Activated CD4-positive, alpha-beta T cell treated with anti-CD3 and anti-CD28 coated beads, Interleukin-10, Interleukin-2, amounts not matched to agents 100 ng/mL and 50 ng/mL, durations not matched to agents 16 hours and 8 hours (primary cell): Measurements from ENCODE around the gene CD151.

Source experiments
- DNase-seq: peaks from one replicate; pipeline ENCODE4 v3.0.0-alpha.2; 2020

The CD151 gene

GRCh38 chr11:875769-876301, 43.1 kb downstream of the CD151 start:
- no peak for DNase-seq

- no peak for DNase-seq
Observed at GRCh38 chr11:876545-876944, 43.8 kb downstream of the CD151 start.

GRCh38 chr11:877565-877964, 44.8 kb downstream of the CD151 start:
- peak; percentile 40 for DNase-seq

- DNase-seq, result no peak
Observed at GRCh38 chr11:880447-880846, 47.7 kb downstream of the CD151 start.

- DNase-seq, result no peak
Observed at GRCh38 chr11:882596-882995, 49.8 kb downstream of the CD151 start.

- no peak for DNase-seq
Observed at GRCh38 chr11:883527-883926, 50.8 kb downstream of the CD151 start.

GRCh38 chr11:884578-885070, 51.9 kb downstream of the CD151 start:
- DNase-seq, result no peak

GRCh38 chr11:886568-886967, 53.8 kb downstream of the CD151 start:
- DNase-seq, result no peak

- DNase-seq, result no peak
Observed at GRCh38 chr11:887589-887988, 54.8 kb downstream of the CD151 start.
